Ovary (tissue), 3 donors: ENCODE results near the gene MAP2K5.

ENCODE experiments used
- EP300 ChIP-seq: sonication (generic); formaldehyde crosslinking; IDR thresholded peaks from one replicate; pipeline ENCODE4 v1.6.1; 2017; ENCODE audit warnings: antibody characterized with exemption
- POLR2A ChIP-seq: fragments of 450-650 bp; IDR thresholded peaks from one replicate; pipeline ENCODE4 v1.6.1; 2017; ENCODE audit warnings: antibody characterized with exemption, mild to moderate bottlenecking, moderate library complexity
- TF ChIP-seq, protein P1 (sequence below), 3 donors: fragments of 450-650 bp in 2 of 3; fragments of 200-600 bp in 1 of 3; IDR thresholded peaks; one replicate each; pipeline versions ENCODE4 v1.5.1 to v1.8.0; 2016 to 2022; ENCODE audit warnings: antibody characterized with exemption in 3 of 3, mild to moderate bottlenecking in 1 of 3
- donor health status: DM: no; HTN: no; CAD: no.

DNA sequence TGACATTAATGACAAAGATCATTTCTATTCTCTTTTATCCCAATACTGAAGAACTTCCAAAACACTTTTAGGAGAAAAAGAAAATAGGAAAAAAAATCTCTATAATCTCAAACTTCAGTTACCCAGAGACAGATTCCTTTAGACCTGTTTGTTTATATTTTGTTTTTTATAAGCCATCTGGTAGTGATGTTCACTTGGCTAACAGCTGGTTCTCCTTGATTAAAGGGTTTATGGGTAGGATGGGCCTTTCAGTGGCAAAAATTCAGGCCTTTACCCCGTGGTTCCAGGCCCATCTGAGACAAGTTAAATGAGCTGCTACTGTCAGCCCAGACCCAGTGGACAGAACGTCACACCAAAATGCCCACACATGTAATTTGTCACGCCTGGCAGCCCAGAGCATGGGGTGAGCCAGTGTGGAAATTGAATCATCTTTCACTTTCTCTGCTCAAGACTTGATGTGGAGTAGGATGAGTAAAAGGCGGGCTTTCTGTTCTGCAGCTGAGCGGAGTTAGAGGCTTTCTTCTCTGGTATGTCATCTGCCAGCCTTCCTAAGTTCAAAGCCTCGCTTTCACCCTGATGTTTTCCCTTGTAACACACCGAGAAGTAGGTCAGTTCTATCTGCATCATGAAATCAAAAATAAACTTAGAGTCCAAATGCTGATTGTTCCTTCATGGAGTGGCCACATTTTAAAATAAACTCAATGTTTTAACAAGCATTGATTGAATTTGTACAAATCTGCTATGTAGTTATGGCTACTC, 220.3 kb downstream of the MAP2K5 start:
- TF ChIP-seq, protein P1, sequence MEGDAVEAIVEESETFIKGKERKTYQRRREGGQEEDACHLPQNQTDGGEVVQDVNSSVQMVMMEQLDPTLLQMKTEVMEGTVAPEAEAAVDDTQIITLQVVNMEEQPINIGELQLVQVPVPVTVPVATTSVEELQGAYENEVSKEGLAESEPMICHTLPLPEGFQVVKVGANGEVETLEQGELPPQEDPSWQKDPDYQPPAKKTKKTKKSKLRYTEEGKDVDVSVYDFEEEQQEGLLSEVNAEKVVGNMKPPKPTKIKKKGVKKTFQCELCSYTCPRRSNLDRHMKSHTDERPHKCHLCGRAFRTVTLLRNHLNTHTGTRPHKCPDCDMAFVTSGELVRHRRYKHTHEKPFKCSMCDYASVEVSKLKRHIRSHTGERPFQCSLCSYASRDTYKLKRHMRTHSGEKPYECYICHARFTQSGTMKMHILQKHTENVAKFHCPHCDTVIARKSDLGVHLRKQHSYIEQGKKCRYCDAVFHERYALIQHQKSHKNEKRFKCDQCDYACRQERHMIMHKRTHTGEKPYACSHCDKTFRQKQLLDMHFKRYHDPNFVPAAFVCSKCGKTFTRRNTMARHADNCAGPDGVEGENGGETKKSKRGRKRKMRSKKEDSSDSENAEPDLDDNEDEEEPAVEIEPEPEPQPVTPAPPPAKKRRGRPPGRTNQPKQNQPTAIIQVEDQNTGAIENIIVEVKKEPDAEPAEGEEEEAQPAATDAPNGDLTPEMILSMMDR (IDR thresholded peaks at IDR 0.05), result no peak
- TF ChIP-seq POLR2A, result no peak
- TF ChIP-seq EP300, result no peak
